ENCODE measurements around the gene LHFPL4. TPM values are rescaled to one million over a fixed set of nuclear protein-coding genes. Genes with fewer than 3 reads are reported as not detected.
A peak's percentile ranks its signal among the peaks of the same experiment; 100 is the strongest.

The LHFPL4 gene
- polyA plus RNA-seq, 3 donors: not detected

- peaks cover 0 to 2% (median 0%) of the 10 kb centered on the region in 7 donors for H3K9me3 Mint-ChIP-seq
- Histone ChIP-seq H4K20me1 (ENCODE audit: insufficient read depth, low read length) (no peaks in the 10 kb centered on the region), H3K79me2 (ENCODE audit: insufficient read depth, low read length) (no peaks in the 10 kb centered on the region), H2AFZ (ENCODE audit: insufficient read depth, low read depth, low read length, poor library complexity, severe bottlenecking) (no peak overlapping the region), H3K9ac (ENCODE audit: insufficient read depth, low read length, poor library complexity, severe bottlenecking) (no peak overlapping the region), H3K4me2 (replicated peaks; ENCODE audit: extremely low read depth, low read length, poor library complexity, severe bottlenecking) (no peak overlapping the region), H3K4me1 (ENCODE audit: control insufficient read depth in 1 of 2, insufficient read depth in 2 of 2, low read length in 2 of 2) (no peaks in the 10 kb centered on the region), H3K27ac (ENCODE audit: low read depth in 1 of 2, low read length in 2 of 2) (no peak overlapping the region), H3K36me3 (replicated peaks in 1 of 2; ENCODE audit: control insufficient read depth in 1 of 2, insufficient read depth in 2 of 2, low read length in 2 of 2) (no peaks in the 10 kb centered on the region), H3K9me3 (replicated peaks in 1 of 2; ENCODE audit: control insufficient read depth in 1 of 2, insufficient read depth in 1 of 2, low read length in 2 of 2) (no peaks in the 10 kb centered on the region), H3K27me3 (ENCODE audit: control insufficient read depth in 2 of 2, insufficient read depth in 2 of 2, low read length in 2 of 2) (peaks cover 6 to 27% of the 10 kb centered on the region in 2 donors), H3K4me3 (replicated peaks in 1 of 3; ENCODE audit: low read depth in 2 of 3, low read length in 3 of 3) (no peak overlapping the region)
- no peak overlapping the region for H3K4me3 Mint-ChIP-seq
- intact Hi-C loops (cut with micrococcal nuclease): no loop called here
- 67% methylated on average over 12 of the region's 14 CpGs for WGBS (ENCODE audit: insufficient coverage)
- no peak for TF ChIP-seq CTCF (IDR thresholded peaks at IDR 0.05)
- no peaks in the 10 kb centered on the region for H3K36me3 Mint-ChIP-seq
- H3K27me3 Mint-ChIP-seq (ENCODE audit: low read depth in 3 of 3): peaks cover 23 to 25% (median 25%) of the 10 kb centered on the region in 3 donors
- H3K4me1 Mint-ChIP-seq: no peaks in the 10 kb centered on the region
- no peak overlapping the region for H3K27ac Mint-ChIP-seq
- DNase-seq: no peak
Observed at GRCh38 chr3:9507586-9508578, 45.7 kb downstream of the LHFPL4 start.

GRCh38 chr3:9503283-9503682 is 50.3 kb downstream of the LHFPL4 start:
- Mint-ChIP-seq H3K4me1 (peaks cover 2% of the 10 kb centered on the region), H3K27me3 (ENCODE audit: low read depth in 3 of 3) (peaks cover 38 to 48% (median 46%) of the 10 kb centered on the region in 3 donors), H3K27ac (no peak overlapping the region), H3K36me3 (peaks cover 0 to 2% of the 10 kb centered on the region in 2 donors), H3K9me3 (peaks cover 0 to 7% (median 0%) of the 10 kb centered on the region in 7 donors), H3K4me3 (no peak overlapping the region)
- no peaks in the 10 kb centered on the region for H3K36me3 ChIP-seq (replicated peaks in 1 of 2; ENCODE audit: control insufficient read depth in 1 of 2, insufficient read depth in 2 of 2, low read length in 2 of 2)
- peak; percentile 92 for TF ChIP-seq CTCF (IDR thresholded peaks at IDR 0.05)
- peak; percentile 30 to 44 (median 33) for DNase-seq
- H3K27ac ChIP-seq (ENCODE audit: low read depth in 1 of 2, low read length in 2 of 2): no peak overlapping the region
- H3K4me3 ChIP-seq (replicated peaks in 1 of 3; ENCODE audit: low read depth in 2 of 3, low read length in 3 of 3): no peak overlapping the region
- H3K9me3 ChIP-seq (replicated peaks in 1 of 2; ENCODE audit: control insufficient read depth in 1 of 2, insufficient read depth in 1 of 2, low read length in 2 of 2): no peaks in the 10 kb centered on the region
- peaks cover 9 to 42% of the 10 kb centered on the region in 2 donors for H3K27me3 ChIP-seq (ENCODE audit: control insufficient read depth in 2 of 2, insufficient read depth in 2 of 2, low read length in 2 of 2)
- H4K20me1 ChIP-seq (ENCODE audit: insufficient read depth, low read length): no peaks in the 10 kb centered on the region
- intact Hi-C loops (cut with micrococcal nuclease): no loop called here
- no peaks in the 10 kb centered on the region for H3K4me1 ChIP-seq (ENCODE audit: control insufficient read depth in 1 of 2, insufficient read depth in 2 of 2, low read length in 2 of 2)
- H3K79me2 ChIP-seq (ENCODE audit: insufficient read depth, low read length): no peaks in the 10 kb centered on the region
- no peak overlapping the region for H2AFZ ChIP-seq (ENCODE audit: insufficient read depth, low read depth, low read length, poor library complexity, severe bottlenecking)
- no peak overlapping the region for H3K4me2 ChIP-seq (replicated peaks; ENCODE audit: extremely low read depth, low read length, poor library complexity, severe bottlenecking)
- WGBS (ENCODE audit: insufficient coverage): 0% methylated on average over 1 of the region's 4 CpGs
- H3K9ac ChIP-seq (ENCODE audit: insufficient read depth, low read length, poor library complexity, severe bottlenecking): no peak overlapping the region
